T-helper 1 cell (primary cell): ENCODE results near the gene NSD2.
"Not testable (repeated sequence)": the region's sequence is repeated elsewhere in the genome, so short reads cannot be mapped to it uniquely, and the experiment has no call there.

ENCODE experiments used
- DNase-seq, 5 donors: peaks; one replicate each; pipeline ENCODE4 v3.0.0-alpha.2; 2012 to 2020
- total RNA-seq, 4 donors: gene quantifications; one replicate each; lab custom pipeline; 2026; lab: John Stamatoyannopoulos, UW

Gene NSD2
- 69.9 to 109 (median 95.0) reads per million in 4 donors for total RNA-seq

DNA sequence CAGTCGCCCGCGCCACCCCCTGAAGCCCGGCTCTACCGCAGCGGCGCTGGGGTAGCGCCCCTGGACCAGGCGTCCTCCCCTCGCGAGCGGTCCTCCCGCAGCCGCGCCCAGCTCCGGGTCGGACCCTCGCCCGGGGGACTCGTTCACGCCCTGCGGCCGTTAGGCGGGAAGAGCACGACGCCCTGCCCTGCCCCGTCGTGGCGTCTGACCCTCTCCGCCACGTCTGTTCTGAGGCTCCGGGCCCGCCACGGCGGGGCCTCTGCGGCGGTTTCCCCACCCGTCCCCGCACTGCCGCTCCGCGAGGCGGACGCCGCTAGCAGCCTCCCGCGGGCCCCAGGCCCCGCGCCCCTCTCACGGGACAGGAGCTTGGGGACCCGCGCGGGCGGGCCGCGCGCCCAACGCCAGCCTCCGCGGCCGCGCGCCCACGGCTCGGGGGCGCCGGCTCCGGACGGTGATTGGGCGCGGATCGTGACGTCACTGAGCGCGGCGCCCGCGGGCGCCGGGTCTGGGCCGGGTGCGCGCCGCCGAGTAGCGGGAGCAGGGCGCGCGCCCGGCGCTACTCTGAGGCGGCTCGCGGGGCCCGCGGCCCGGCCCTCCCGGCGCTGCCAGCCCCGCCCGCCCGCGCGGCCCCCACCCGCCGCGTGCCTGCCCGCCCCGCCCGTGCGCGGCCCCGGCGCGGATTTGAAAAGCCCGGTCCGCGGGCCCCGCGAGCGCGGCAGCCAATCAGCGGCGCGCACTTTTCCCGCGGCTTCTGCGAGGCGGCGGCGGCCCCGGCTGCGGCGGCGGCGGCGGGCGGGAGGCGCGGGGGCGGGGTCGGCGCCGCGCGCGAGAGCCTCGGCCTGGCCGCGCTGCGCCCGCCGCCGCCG is at the start of gene NSD2:
Gene NSD2, plus strand, starts transcription at position 816 of the 866 bp plus-strand sequence. CDS start 29,262 bp downstream, outside the sequence.
- DNase-seq, result peak; percentile 77 to 92 (median 84)

DNA sequence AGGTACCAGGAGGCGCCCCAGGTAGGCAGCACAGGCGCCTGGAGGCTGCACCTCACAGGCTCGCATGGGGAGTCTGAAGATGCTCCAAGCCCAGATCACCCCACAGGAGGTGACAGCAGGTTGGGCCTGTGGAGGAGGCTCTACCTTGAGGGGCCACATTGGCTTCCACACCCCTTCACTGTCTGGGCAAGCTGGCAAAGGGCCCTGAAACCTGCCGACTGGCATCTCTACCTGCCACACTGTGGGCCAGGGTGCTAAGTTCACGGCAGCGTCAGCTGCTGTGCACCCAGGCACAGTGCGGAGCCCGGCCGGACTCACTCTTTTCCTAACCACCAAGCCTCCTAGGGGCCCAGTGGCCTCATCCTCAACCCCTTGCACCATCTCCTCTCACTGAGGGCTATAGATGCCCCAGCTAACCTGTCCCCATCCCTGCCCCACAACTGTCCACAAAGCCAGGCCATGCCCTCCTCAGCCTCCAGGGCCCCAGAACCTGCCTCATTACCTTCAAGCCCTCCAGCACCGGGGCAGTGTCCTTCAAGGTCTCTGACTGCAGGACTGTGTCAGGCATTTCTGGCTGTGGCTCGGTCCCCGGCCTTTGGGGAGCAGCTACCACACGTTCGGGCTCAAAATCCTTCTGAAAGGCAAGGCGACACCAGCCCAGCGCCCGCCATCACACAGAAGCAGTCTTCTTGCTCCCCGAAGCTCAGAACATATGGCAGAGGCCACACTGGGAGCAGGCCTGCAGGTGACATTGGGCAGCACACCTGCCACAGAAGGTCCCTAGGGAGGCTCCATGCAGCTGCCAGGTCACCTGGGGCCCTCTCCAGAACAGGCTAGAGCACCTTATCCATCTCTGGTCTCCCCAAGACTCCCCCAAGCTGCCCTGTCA is 49.3 kb upstream of the NSD2 start:
- DNase-seq, result no peak

- no peak for DNase-seq
These were observed 48.3 kb upstream of the NSD2 start for GRCh38 chr4:1822568-1823544.

DNA sequence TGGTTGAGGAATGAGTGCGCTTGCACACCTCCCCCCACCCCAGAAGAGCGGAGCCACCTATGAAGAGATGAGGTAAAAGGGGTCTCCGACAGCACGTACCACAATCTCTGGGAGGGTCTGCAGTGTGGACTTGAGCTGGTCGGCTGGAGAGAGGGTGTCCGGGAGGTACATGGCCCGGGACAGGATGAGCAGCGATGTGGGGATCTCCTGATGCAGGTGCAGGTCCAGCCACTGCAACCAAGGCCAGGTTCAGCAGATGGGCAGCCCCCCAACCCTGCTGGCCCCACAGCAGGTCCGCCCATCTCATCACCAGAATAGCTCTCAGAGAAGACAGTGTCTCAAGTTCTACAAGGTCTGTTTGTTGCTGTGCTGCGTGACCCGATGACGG is 47.7 kb upstream of the NSD2 start:
- no peak for DNase-seq

- no peak for DNase-seq
These were observed 46.4 kb upstream of the NSD2 start for GRCh38 chr4:1824746-1825145.

DNA sequence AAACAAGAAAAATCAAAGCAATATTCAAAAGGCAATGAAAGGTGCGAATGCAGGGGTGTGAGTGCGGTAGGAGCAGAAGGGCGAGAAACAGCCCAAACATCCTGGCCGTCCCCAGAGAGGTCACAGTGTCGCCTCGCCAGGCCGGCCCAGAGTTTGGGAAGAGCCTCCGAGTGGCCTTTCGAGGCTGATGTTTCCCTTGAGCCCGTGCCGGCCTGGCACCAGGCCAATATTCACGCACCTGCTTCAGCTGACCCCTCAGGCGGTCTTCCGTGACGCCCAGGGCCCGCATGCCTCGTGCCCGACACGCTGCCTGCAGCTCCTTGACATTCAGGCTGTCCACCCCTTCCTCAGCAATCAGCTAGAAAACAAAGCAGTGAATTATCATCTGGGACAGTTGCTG is 45.9 kb upstream of the NSD2 start:
- no peak for DNase-seq

- no peak for DNase-seq
These were observed 44.5 kb upstream of the NSD2 start for GRCh38 chr4:1826531-1827350.

GRCh38 chr4:1830234-1830633 is 41.0 kb upstream of the NSD2 start:
- DNase-seq, result no peak

GRCh38 chr4:1830642-1831228 is 40.5 kb upstream of the NSD2 start:
- no peak for DNase-seq

GRCh38 chr4:1831331-1831730 is 39.9 kb upstream of the NSD2 start:
- DNase-seq, result no peak

GRCh38 chr4:1832690-1833089 is 38.5 kb upstream of the NSD2 start:
- no peak for DNase-seq

DNA sequence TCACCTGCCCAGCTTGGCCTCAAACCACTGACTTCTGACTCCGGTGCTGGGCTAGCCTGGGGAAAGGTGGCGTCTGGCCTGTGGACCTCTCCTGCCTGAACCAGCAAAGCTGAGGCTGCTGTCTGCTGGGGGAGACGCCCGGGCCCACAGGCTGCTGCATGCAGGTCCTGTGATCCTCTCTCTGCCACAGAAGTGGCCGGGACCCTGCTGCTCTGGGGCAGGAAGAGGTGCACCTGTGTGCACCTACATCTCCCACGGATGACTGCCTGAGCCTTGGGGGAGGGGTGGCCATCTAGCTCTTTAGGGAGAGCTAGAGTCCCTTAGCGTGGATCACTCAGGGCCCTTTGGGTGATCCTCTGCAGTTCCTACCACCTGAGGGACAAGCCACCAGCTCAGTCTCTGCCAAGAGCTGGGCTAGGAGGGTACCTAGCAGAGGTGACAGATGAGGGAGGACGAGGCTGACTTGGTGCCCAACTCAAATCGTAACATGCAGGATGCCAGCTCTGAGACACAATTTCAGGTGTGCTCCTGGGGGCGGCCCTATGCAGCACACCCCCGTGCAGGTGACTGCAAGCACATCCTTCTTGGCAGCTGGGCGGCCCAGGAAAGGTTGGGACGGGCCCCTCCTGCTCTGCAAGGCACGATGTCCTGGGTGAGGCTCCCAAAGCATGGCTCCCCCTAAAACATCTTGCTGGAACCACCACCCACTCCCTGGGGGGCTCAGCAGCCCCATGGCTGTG is 37.7 kb upstream of the NSD2 start:
- no peak for DNase-seq

DNA sequence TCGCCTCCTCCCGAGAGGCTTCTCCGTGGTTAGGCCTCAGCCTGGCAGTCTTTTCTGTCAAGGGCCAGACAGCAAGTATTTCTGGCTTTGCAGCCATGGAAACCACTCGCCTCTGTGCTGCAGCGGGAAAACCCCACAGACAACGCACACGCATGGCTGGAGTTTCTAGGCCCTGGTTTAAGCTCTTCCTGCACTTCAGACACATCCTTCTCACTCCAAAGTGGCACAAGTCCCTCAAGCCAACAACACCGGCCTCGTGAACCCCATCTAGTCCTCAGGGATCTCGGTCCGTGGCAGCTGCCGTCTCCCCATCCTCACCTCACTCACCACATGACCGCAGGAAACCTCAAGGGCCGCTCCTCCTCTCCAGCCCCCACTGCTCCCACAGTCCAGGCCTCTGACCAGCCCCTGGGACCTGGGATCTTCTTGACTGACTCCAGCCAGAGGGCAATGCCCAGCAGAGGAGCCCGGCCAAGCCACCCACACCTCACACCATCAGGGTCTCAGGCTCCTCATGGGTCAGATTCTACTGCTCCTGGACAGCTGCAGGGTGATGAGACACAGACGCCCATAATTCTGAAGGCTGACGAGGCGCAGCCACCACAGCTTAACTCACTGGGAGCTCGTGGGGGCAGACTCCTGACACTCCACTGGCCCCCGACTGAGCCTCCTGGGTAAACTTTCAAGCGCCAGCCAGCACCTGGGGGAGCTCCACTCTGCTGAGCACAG is 37.0 kb upstream of the NSD2 start:
- no peak for DNase-seq

DNA sequence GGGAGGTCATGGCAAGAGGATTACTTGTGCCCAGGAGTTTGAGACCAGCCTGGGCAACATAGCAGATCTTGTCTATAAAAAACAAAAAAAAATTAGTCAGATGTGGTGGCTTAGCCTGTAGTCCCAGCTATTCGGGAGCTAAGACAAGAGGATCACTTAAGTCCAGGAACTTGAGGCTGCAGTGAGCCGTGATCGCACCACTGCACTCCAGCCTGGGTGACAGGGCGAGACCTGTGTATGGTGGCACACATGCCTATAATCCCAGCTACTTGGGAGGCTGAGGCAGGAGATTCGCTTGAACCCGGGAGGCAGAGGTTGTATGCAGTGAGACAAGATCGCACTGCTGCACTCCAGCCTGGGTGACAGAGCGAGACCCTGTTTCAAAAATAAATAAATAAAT is 35.4 kb upstream of the NSD2 start:
- not testable (repeated sequence) for DNase-seq

DNA sequence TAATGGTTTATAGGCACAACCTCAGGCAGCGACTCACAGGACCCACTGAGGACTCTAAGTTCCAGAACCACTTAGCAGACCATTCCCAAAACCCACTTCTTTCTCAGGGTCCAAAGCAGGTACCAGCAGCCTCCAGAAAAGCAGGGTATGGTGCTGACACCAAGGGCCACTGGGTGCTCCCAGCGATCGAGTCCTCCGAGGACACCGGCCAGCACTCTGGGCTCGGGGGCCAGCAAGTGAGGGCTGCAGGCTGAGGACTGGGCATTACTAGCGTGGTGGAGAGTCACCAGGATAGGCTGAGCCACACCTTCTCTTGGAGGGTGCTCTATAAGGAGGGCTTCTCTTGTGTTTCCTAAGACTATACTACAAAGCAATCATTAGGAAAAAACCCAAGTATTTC is 34.5 kb upstream of the NSD2 start:
- no peak for DNase-seq

GRCh38 chr4:1837069-1837468 is 34.1 kb upstream of the NSD2 start:
- DNase-seq, result no peak

DNA sequence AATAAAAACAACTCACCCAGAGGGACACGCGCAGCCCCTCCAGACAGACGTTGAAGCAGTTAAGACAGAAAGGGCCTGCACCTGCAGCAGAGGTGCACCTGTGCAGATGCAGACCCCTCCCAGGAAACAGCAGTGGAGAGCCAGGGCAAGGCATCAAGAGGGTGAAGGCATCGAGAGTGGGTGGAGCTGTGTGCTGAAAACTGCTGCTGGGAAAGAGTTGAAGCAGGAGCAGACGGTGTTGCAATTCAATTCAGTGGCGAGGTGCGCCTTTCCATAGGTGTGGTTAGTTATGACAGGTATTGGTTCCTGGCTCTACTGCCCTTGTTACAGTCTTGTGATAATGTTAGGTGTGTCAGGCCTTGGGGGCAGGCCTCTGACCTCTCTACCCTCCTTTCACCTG is 31.9 kb upstream of the NSD2 start:
- no peak for DNase-seq

- no peak for DNase-seq
These were observed 29.8 kb upstream of the NSD2 start for GRCh38 chr4:1841201-1841886.

DNA sequence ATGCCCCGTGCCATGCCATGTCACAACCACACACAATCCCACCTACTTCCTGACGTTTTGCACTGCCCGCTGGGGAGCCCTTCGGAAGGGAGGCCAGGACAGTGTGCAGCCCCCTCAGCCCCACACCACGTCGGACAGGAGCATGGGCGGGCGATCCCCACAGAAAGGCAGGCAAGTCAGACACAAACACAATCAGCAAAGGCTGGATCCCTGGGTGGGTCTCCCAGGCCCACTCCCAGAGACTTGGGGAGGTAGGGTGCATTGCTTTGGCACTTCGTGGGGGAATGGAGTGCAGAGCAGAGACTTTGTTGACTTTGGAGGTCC is 29.3 kb upstream of the NSD2 start:
- DNase-seq, result no peak
